NCI-H2227 (cell line): ENCODE data around the gene STAB2.

Experiments used
- DNase-seq: peaks from one replicate; lab custom pipeline; 2025; ENCODE audit not compliant: unreplicated experiment; lab: John Stamatoyannopoulos, UW

Gene STAB2

GRCh38 chr12:103690426-103690825, 103.4 kb downstream of the STAB2 start:
- DNase-seq, result no peak

- no peak for DNase-seq
These were observed 104.0 kb downstream of the STAB2 start for GRCh38 chr12:103691063-103691462.

DNA sequence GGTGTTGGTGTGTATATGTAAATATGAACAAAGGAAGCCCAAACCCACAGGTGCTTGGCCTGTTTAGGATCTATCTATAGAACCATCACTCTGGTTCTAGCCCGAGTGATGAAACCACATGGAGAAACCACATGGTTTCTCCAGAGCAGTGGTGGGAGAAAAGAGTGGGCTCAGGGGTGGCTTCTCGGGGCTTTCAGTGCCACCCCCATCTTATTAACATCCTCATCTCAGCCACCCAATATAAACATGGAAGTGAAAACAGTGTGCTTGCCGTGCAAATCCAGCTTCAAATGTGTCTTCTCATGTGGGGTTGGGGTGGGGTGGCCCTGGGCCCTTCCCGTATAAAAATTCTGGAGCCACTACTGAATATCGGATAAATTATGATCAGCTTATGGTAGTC, 109.0 kb downstream of the STAB2 start:
- DNase-seq, result no peak

DNA sequence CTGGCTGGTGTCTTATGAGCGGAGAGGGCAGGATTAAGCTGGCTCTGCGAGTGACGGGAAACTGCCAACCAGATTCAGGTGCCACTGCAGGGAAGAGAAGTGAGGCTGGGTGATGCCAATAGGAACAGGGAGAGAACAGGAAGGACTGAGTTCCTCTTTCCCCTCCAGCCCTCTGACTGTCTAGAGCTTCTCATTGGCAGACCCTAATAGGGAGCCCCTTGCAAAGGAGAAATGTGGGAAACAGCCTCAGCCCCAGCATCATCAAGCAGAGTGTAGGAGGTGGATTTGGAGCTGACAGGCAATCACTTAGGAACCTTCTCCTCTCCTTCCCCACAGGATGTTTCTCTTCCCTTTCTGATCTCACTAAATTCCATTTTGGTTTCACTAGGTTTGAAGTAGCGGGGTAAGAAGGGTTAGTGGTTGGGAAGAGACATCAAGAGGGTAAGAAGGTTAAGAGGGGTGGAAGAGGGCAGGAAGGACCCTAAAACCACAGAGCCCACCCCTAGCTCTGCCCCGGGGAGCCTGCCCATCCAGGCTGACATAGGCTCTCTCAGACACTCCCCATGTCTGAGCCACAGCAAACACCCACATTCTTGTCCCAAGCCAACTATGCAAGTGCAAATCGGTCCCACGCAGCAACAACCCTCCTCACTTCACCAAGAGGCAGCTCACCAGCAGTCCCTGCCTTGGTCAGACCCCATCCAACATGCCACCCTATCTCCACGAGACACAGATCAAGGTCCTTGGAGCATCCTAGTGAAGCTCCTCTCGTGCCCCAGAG, 111.1 kb downstream of the STAB2 start:
- no peak for DNase-seq

- DNase-seq, result no peak
These were observed 111.9 kb downstream of the STAB2 start for GRCh38 chr12:103698752-103699560.

DNA sequence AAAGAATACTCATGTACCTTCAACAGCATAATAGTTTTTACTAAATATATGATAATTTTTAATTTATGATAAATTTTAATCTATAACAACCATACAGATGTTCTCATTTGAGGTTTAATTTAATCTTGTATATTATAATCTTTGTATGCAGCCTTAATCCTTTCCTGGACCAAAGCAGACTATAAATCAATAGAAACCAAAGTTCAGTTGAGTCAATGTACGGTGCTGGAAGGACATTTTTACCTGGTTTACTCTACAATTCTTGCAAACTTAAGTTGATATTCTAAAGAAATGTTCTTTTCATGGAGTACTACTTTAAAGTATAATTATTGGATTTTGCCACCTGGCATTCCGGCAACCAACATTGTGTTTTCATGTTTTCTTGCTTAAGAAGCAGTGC, 118.0 kb downstream of the STAB2 start:
- no peak for DNase-seq

- no peak for DNase-seq
These were observed 118.9 kb downstream of the STAB2 start for GRCh38 chr12:103705927-103706326.

- DNase-seq, result no peak
These were observed 120.4 kb downstream of the STAB2 start for GRCh38 chr12:103707446-103707845.

DNA sequence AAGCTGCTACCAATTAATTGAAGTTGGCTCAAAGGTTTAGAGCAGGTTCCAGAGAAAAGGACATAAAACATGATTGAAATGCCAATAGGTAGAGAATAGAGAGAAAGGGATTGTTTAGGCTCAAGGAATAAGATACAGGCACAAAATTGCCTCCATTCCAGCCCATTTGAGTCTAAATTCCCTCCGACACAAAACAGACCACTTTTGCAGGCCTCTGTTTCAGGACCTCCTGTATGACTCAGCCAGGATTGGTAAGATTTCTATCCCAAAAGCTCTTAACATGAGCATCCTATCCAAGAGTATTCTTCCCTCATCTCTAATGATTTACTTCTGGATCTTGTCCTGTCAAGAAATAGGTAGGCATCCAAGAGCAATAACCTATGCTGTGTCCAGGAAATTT, 123.5 kb downstream of the STAB2 start:
- DNase-seq, result no peak

GRCh38 chr12:103712216-103712615, 125.1 kb downstream of the STAB2 start:
- DNase-seq, result no peak

- DNase-seq, result no peak
These were observed 128.4 kb downstream of the STAB2 start for GRCh38 chr12:103715494-103715893.

GRCh38 chr12:103716517-103717196, 129.6 kb downstream of the STAB2 start:
- DNase-seq, result no peak

DNA sequence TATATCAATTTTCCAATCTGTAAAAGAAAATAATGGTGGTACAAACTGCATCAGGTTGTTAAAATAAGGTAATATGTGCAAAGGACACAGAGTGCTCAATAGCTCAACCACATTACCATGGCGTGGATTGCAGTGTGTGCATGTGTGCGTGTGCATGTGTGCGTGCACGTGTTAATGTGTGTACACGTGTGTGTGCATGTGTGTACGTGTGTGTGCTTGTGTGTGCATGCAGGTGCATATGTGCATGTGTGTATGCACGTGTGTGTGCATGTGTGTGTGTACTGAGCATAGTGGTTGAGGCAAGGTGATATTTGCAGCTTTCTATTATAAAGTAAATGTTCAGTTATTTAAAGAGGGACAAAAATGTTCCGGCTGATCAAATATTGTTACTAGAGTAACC, 138.3 kb downstream of the STAB2 start:
- no peak for DNase-seq

DNA sequence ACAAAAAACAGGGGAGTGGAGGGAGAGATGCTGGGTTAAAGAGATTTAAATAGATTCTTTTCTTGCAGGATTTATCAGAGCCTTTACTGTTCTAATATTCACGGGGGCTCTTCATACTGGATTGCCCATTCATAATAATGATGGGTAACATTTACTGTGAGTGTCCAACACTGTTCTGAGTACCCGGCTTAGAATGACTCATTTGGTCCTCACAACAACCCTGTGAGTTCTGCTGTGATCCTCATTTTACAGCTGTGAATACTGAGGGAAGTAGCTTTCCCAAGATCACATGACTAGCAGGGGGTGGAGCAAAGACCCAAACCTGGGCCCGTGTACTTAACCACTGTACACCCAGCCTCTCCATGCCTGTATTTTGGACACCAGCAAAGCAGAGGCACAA, 140.6 kb downstream of the STAB2 start:
- DNase-seq, result no peak

GRCh38 chr12:103728323-103728722, 141.2 kb downstream of the STAB2 start:
- no peak for DNase-seq

DNA sequence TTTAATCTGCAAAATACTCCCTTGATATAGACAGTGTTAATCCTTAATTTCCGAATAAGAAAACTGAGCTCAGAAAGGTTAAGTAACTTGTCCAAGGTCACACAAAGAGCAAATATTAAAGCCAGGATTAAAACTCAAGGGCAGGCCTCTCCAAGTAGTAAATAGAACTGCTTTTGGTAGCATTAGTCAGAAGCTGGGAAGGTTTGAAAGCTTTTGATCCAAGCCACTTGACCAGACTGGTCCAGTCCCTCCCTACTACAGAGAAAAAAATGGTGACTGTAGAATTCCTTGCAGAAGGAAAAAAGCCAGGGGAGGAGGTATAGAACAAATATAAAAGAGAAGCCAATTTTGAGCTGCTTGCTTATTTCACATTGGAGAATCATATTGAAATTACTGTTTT, 142.4 kb downstream of the STAB2 start:
- no peak for DNase-seq

GRCh38 chr12:103731539-103731938, 144.5 kb downstream of the STAB2 start:
- no peak for DNase-seq

- DNase-seq, result no peak
These were observed 147.8 kb downstream of the STAB2 start for GRCh38 chr12:103734863-103735262.

DNA sequence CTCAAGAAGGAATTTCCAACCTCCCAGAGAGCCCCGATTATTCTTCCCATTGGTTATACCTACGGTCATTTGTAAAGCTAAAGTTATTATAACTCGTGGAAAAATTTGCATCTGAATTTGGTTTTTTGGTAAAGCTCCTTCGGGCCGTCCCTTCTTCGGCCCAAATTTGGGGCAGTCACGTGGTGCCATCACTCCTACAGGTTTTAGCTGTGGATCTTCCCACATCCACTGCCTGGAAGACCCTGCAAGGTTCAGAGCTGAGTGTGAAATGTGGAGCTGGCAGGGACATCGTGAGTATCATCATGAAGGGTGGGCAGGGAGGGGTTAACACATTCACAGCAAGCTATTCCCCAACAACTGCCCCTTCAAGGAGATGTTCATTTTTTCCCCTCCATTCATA, 148.2 kb downstream of the STAB2 start:
- DNase-seq, result no peak

- no peak for DNase-seq
These were observed 149.5 kb downstream of the STAB2 start for GRCh38 chr12:103736572-103736971.

GRCh38 chr12:103737881-103738280, 150.8 kb downstream of the STAB2 start:
- no peak for DNase-seq
